Measurements from ENCODE around the gene SPATA6L. TPM values are rescaled to one million over a fixed set of nuclear protein-coding genes. Genes with fewer than 3 reads are reported as not detected.
"Not testable (repeated sequence)": the region's sequence is repeated elsewhere in the genome, so short reads cannot be mapped to it uniquely, and the experiment has no call there.

Gene SPATA6L
- total and polyA plus RNA-seq, 8 donors = 4.2 to 12.5 (median 7.8) TPM

DNA sequence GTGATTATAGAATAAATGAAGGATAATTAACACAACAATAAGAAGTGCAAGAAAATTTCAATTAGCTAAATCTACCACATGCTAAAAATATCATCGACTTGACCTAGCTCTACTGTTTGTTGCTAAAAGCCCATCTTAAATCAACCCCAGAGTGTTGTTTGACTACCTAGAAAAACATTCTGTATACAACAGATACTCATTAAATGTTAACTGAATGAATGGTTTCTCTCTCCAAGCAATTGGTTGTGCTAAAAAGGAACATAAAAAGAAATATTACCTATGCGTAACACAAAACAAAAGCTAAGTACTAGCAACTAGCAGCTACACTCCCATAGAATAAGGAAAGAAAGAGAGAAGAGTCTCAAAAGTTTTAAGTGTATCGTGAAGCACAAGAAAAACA is 9.7 kb downstream of the SPATA6L start:
- 91 to 95% methylated on average over 3 of the region's 3 CpGs for WGBS, 2 donors
- DNase-seq (no peak), ATAC-seq (no peak), FAIRE-seq (no peak)
- H3K27me3 ChIP-seq = no peaks in the 10 kb centered on the region
- peaks cover 6 to 24% (median 7%) of the 10 kb centered on the region in 3 donors for H3K4me1 ChIP-seq
- H3K36me3 ChIP-seq = peaks cover 0 to 8% (median 0%) of the 10 kb centered on the region in 3 donors
- intact Hi-C loops (cut with DNase I) = no loop called here
- TF ChIP-seq, protein P1, sequence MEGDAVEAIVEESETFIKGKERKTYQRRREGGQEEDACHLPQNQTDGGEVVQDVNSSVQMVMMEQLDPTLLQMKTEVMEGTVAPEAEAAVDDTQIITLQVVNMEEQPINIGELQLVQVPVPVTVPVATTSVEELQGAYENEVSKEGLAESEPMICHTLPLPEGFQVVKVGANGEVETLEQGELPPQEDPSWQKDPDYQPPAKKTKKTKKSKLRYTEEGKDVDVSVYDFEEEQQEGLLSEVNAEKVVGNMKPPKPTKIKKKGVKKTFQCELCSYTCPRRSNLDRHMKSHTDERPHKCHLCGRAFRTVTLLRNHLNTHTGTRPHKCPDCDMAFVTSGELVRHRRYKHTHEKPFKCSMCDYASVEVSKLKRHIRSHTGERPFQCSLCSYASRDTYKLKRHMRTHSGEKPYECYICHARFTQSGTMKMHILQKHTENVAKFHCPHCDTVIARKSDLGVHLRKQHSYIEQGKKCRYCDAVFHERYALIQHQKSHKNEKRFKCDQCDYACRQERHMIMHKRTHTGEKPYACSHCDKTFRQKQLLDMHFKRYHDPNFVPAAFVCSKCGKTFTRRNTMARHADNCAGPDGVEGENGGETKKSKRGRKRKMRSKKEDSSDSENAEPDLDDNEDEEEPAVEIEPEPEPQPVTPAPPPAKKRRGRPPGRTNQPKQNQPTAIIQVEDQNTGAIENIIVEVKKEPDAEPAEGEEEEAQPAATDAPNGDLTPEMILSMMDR (IDR thresholded peaks at IDR 0.05) = no peak
- H3K27ac ChIP-seq = no peak overlapping the region
- no peaks in the 10 kb centered on the region for H3K9me3 ChIP-seq
- no peak overlapping the region for H3K4me3 ChIP-seq

DNA sequence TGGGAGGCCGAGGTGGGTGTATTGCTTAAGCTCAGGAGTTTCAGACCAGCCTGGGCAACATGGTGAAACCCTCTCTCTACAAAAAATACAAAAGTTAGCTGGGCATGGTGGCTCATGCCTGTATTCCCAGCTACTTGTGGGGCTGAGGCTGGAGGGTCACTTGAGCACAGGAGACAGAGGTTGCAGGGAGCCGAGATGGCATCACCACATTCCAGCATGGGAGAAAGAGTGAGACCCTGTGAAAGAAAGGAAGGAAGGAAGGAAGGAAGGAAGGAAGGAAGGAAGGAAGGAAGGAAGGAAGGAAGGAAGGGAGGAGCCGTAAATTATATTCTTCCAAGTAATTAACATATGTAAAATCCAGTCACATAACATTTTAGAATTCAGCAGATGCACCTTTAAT is 10.1 kb downstream of the SPATA6L start:
- H3K9me3 ChIP-seq; H3K27me3 ChIP-seq; DNase-seq; FAIRE-seq; H3K27ac ChIP-seq; intact Hi-C loops (cut with DNase I); H3K36me3 ChIP-seq; H3K4me3 ChIP-seq; ATAC-seq: not testable (repeated sequence)
- peaks cover 3 to 20% (median 7%) of the 10 kb centered on the region in 3 donors for H3K4me1 ChIP-seq
- WGBS, 2 donors = 89 to 90% methylated on average over 3 of the region's 3 CpGs

DNA sequence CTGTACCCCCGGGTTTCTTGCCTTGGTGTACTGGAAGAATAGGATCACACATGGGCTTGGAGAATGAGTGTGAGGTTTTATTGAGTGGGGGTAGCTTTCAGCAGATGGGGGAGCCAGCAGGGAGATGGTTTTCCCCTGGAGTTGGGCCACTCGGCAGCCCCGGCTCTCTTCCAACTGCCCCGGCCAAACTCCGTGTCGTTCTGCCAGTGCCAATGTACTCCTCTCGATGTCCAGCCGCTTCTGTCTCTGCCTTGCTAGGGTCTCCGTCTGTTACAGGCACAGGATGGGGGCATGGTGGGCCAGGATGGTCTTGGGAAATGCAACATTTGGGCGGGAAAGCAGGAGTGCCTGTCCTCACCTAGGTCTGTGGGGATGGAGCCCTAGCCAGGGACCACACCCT is 11.7 kb downstream of the SPATA6L start:
- Histone ChIP-seq H3K27ac (no peak overlapping the region), H3K4me3 (no peak overlapping the region), H3K27me3 (no peaks in the 10 kb centered on the region), H3K4me1 (peaks cover 3 to 20% (median 7%) of the 10 kb centered on the region in 3 donors), H3K36me3 (peaks cover 0 to 8% (median 0%) of the 10 kb centered on the region in 3 donors), H3K9me3 (no peaks in the 10 kb centered on the region)
- no peak for FAIRE-seq
- intact Hi-C loops (cut with DNase I) = no loop called here
- DNase-seq = no peak
- ATAC-seq = no peak
- TF ChIP-seq, protein P1 (IDR thresholded peaks at IDR 0.05) = no peak
- WGBS, 2 donors = 94 to 95% methylated on average over 10 of the region's 10 CpGs

- ATAC-seq (no peak), FAIRE-seq (no peak), DNase-seq (no peak)
- intact Hi-C loops (cut with DNase I) = no loop called here
- 90 to 91% methylated on average over 9 of the region's 9 CpGs for WGBS, 2 donors
- peaks cover 3 to 20% (median 7%) of the 10 kb centered on the region in 3 donors for H3K4me1 ChIP-seq
- H3K4me3 ChIP-seq = no peak overlapping the region
- TF ChIP-seq, protein P1 (IDR thresholded peaks at IDR 0.05) = no peak
- H3K9me3 ChIP-seq = no peaks in the 10 kb centered on the region
- no peak overlapping the region for H3K27ac ChIP-seq
- no peaks in the 10 kb centered on the region for H3K27me3 ChIP-seq
- peaks cover 0 to 8% (median 0%) of the 10 kb centered on the region in 3 donors for H3K36me3 ChIP-seq
Observed at GRCh38 chr9:4654084-4654483, 12.2 kb downstream of the SPATA6L start.

- TF ChIP-seq, protein P1 (IDR thresholded peaks at IDR 0.05) = no peak
- no peak for DNase-seq
- ATAC-seq = no peak
- H3K36me3 ChIP-seq = no peaks in the 10 kb centered on the region
- H3K9me3 ChIP-seq = no peaks in the 10 kb centered on the region
- no peaks in the 10 kb centered on the region for H3K4me1 ChIP-seq
- intact Hi-C loops (cut with DNase I) = no loop called here
- 90 to 92% methylated on average over 2 of the region's 2 CpGs for WGBS, 2 donors
- H3K27ac ChIP-seq = no peak overlapping the region
- no peak for FAIRE-seq
- no peak overlapping the region for H3K4me3 ChIP-seq
- H3K27me3 ChIP-seq = no peaks in the 10 kb centered on the region
Observed at GRCh38 chr9:4642351-4642750, 23.9 kb downstream of the SPATA6L start.
